ENCODE results near the gene RXRG. TPM values are rescaled to one million over a fixed set of nuclear protein-coding genes. Genes with fewer than 3 reads are reported as not detected.
A peak's percentile ranks its signal among the peaks of the same experiment; 100 is the strongest.

RXRG gene
- total and polyA plus RNA-seq, 5 donors: 1.4 to 4.7 (median 3.6) TPM

- peak overlapping the region; percentile 30 for H3K27ac ChIP-seq (ENCODE audit: low read length)
- H3K27me3 ChIP-seq (ENCODE audit: control insufficient read depth, insufficient read depth): no peaks in the 10 kb centered on the region
- ATAC-seq: peak; percentile 82 to 86
- H3K9me3 ChIP-seq (ENCODE audit: control insufficient read depth, low read length): no peaks in the 10 kb centered on the region
- H3K4me1 ChIP-seq (ENCODE audit: control insufficient read depth, insufficient read depth, low read length): no peaks in the 10 kb centered on the region
- intact Hi-C loops (cut with DNase I): no loop called here
- 36% methylated on average over 2 of the region's 2 CpGs for WGBS
- H3K4me3 ChIP-seq (ENCODE audit: low read length): no peak overlapping the region
- peak in 2 of 3 donors; percentile 24 to 50 for DNase-seq
These were observed 7.6 kb upstream of the RXRG start for GRCh38 chr1:165452336-165453130.

- no peaks in the 10 kb centered on the region for H3K27me3 ChIP-seq (ENCODE audit: control insufficient read depth, insufficient read depth)
- no peak for ATAC-seq
- H3K27ac ChIP-seq (ENCODE audit: low read length): no peak overlapping the region
- no peak overlapping the region for H3K4me3 ChIP-seq (ENCODE audit: low read length)
- no peak for DNase-seq
- 74% methylated on average over 2 of the region's 2 CpGs for WGBS
- no peaks in the 10 kb centered on the region for H3K9me3 ChIP-seq (ENCODE audit: control insufficient read depth, low read length)
- intact Hi-C loops (cut with DNase I): no loop called here
- no peaks in the 10 kb centered on the region for H3K4me1 ChIP-seq (ENCODE audit: control insufficient read depth, insufficient read depth, low read length)
These were observed 6.8 kb upstream of the RXRG start for GRCh38 chr1:165451691-165452090.

- ATAC-seq: no peak
- intact Hi-C loops (cut with DNase I): no loop called here
- 47% methylated on average over 1 of the region's 1 CpG for WGBS
These were observed 4.2 kb upstream of the RXRG start for GRCh38 chr1:165449131-165449530.

GRCh38 chr1:165445388-165445787 is 462 bp upstream of the RXRG start:
- H3K27ac ChIP-seq (ENCODE audit: low read length): no peak overlapping the region
- peaks cover 4% of the 10 kb centered on the region for H3K4me1 ChIP-seq (ENCODE audit: control insufficient read depth, insufficient read depth, low read length)
- H3K9me3 ChIP-seq (ENCODE audit: control insufficient read depth, low read length): no peaks in the 10 kb centered on the region
- peak overlapping the region; percentile 59 for H3K4me3 ChIP-seq (ENCODE audit: low read length)
- ATAC-seq (no peak), DNase-seq (no peak)
- intact Hi-C loops (cut with DNase I): no loop called here
- 47% methylated on average over 4 of the region's 4 CpGs for WGBS
- no peaks in the 10 kb centered on the region for H3K27me3 ChIP-seq (ENCODE audit: control insufficient read depth, insufficient read depth)

More at GRCh38 chr1:165449131-165449530, 4.2 kb upstream of the RXRG start:
- H3K4me1 ChIP-seq (ENCODE audit: control insufficient read depth, insufficient read depth, low read length): peaks cover 2% of the 10 kb centered on the region
- no peaks in the 10 kb centered on the region for H3K27me3 ChIP-seq (ENCODE audit: control insufficient read depth, insufficient read depth)
- no peak for DNase-seq
- no peak overlapping the region for H3K27ac ChIP-seq (ENCODE audit: low read length)
- no peak overlapping the region for H3K4me3 ChIP-seq (ENCODE audit: low read length)
- H3K9me3 ChIP-seq (ENCODE audit: control insufficient read depth, low read length): no peaks in the 10 kb centered on the region

GRCh38 chr1:165443539-165444311 is 1.2 kb downstream of the RXRG start:
- DNase-seq (peak; percentile 43 to 76 (median 76)), ATAC-seq (peak; percentile 79 to 82)
- no peaks in the 10 kb centered on the region for H3K9me3 ChIP-seq (ENCODE audit: control insufficient read depth, low read length)
- peak overlapping the region; percentile 14 for H3K27ac ChIP-seq (ENCODE audit: low read length)
- peak overlapping the region; percentile 59 for H3K4me3 ChIP-seq (ENCODE audit: low read length)
- H3K27me3 ChIP-seq (ENCODE audit: control insufficient read depth, insufficient read depth): no peaks in the 10 kb centered on the region
- WGBS: 11% methylated on average over 8 of the region's 8 CpGs
- intact Hi-C loops (cut with DNase I): no loop called here
- peaks cover 4% of the 10 kb centered on the region for H3K4me1 ChIP-seq (ENCODE audit: control insufficient read depth, insufficient read depth, low read length)

GRCh38 chr1:165442653-165443052 is 2.3 kb downstream of the RXRG start:
- no peak overlapping the region for H3K4me3 ChIP-seq (ENCODE audit: low read length)
- H3K9me3 ChIP-seq (ENCODE audit: control insufficient read depth, low read length): no peaks in the 10 kb centered on the region
- H3K27me3 ChIP-seq (ENCODE audit: control insufficient read depth, insufficient read depth): no peaks in the 10 kb centered on the region
- DNase-seq (no peak), ATAC-seq (no peak)
- intact Hi-C loops (cut with DNase I): no loop called here
- H3K4me1 ChIP-seq (ENCODE audit: control insufficient read depth, insufficient read depth, low read length): peaks cover 4% of the 10 kb centered on the region
- H3K27ac ChIP-seq (ENCODE audit: low read length): no peak overlapping the region

- WGBS: 87% methylated on average over 3 of the region's 3 CpGs
- Histone ChIP-seq H3K4me1 (ENCODE audit: control insufficient read depth, insufficient read depth, low read length) (peaks cover 4% of the 10 kb centered on the region), H3K27me3 (ENCODE audit: control insufficient read depth, insufficient read depth) (no peaks in the 10 kb centered on the region), H3K9me3 (ENCODE audit: control insufficient read depth, low read length) (no peaks in the 10 kb centered on the region), H3K4me3 (ENCODE audit: low read length) (no peak overlapping the region), H3K27ac (ENCODE audit: low read length) (no peak overlapping the region)
- intact Hi-C loops (cut with DNase I): no loop called here
- no peak for ATAC-seq
- DNase-seq: no peak
These were observed 2.9 kb downstream of the RXRG start for GRCh38 chr1:165442053-165442452.

GRCh38 chr1:165441166-165441880 is 3.6 kb downstream of the RXRG start:
- no peak for ATAC-seq
- no peak overlapping the region for H3K4me3 ChIP-seq (ENCODE audit: low read length)
- no peak overlapping the region for H3K27ac ChIP-seq (ENCODE audit: low read length)
- no peaks in the 10 kb centered on the region for H3K9me3 ChIP-seq (ENCODE audit: control insufficient read depth, low read length)
- peaks cover 4% of the 10 kb centered on the region for H3K4me1 ChIP-seq (ENCODE audit: control insufficient read depth, insufficient read depth, low read length)
- WGBS: 85% methylated on average over 5 of the region's 5 CpGs
- intact Hi-C loops (cut with DNase I): no loop called here
- H3K27me3 ChIP-seq (ENCODE audit: control insufficient read depth, insufficient read depth): no peaks in the 10 kb centered on the region
- no peak for DNase-seq

- 57% methylated on average over 6 of the region's 6 CpGs for WGBS
- Histone ChIP-seq H3K4me1 (ENCODE audit: control insufficient read depth, insufficient read depth, low read length) (peaks cover 2% of the 10 kb centered on the region), H3K4me3 (ENCODE audit: low read length) (no peak overlapping the region), H3K27me3 (ENCODE audit: control insufficient read depth, insufficient read depth) (no peaks in the 10 kb centered on the region), H3K9me3 (ENCODE audit: control insufficient read depth, low read length) (no peaks in the 10 kb centered on the region), H3K27ac (ENCODE audit: low read length) (no peak overlapping the region)
- DNase-seq (no peak), ATAC-seq (no peak)
- intact Hi-C loops (cut with DNase I): no loop called here
These were observed 5.6 kb downstream of the RXRG start for GRCh38 chr1:165439330-165439729.

- ATAC-seq: no peak
- Histone ChIP-seq H3K4me1 (ENCODE audit: control insufficient read depth, insufficient read depth, low read length) (no peaks in the 10 kb centered on the region), H3K9me3 (ENCODE audit: control insufficient read depth, low read length) (no peaks in the 10 kb centered on the region), H3K27ac (ENCODE audit: low read length) (no peak overlapping the region), H3K4me3 (ENCODE audit: low read length) (no peak overlapping the region), H3K27me3 (ENCODE audit: control insufficient read depth, insufficient read depth) (no peaks in the 10 kb centered on the region)
- 82% methylated on average over 2 of the region's 2 CpGs for WGBS
- intact Hi-C loops (cut with DNase I): no loop called here
- no peak for DNase-seq
These were observed 7.9 kb downstream of the RXRG start for GRCh38 chr1:165436994-165437393.

- Histone ChIP-seq H3K4me1 (ENCODE audit: control insufficient read depth, insufficient read depth, low read length) (no peaks in the 10 kb centered on the region), H3K27me3 (ENCODE audit: control insufficient read depth, insufficient read depth) (no peaks in the 10 kb centered on the region), H3K27ac (ENCODE audit: low read length) (no peak overlapping the region), H3K9me3 (ENCODE audit: control insufficient read depth, low read length) (no peaks in the 10 kb centered on the region), H3K4me3 (ENCODE audit: low read length) (no peak overlapping the region)
- ATAC-seq (no peak), DNase-seq (no peak)
- intact Hi-C loops (cut with DNase I): no loop called here
- WGBS: 75% methylated on average over 2 of the region's 2 CpGs
These were observed 9.1 kb downstream of the RXRG start for GRCh38 chr1:165435801-165436200.

All from right cardiac atrium (tissue), 5 donors.